H1 (cell line): Measurements from ENCODE around the gene NID1. TPM values are rescaled to one million over a fixed set of nuclear protein-coding genes. Genes with fewer than 3 reads are reported as not detected.

Experiments used
- CTCF ChIA-PET: fragments of 300-600 bp; sonication (Branson Sonifier 250); formaldehyde crosslinking; loops from one replicate; lab custom pipeline; 2021; ENCODE audit not compliant: partially characterized antibody; lab: Charles Lee
- POLR2A ChIA-PET: fragments of 300-600 bp; sonication (Branson Sonifier 250); formaldehyde crosslinking; loops from one replicate; lab custom pipeline; 2021; ENCODE audit warnings: inconsistent platforms; ENCODE audit not compliant: partially characterized antibody; lab: Charles Lee
- DNase-seq, 2 experiments: peaks; one replicate each; pipeline versions ENCODE4 v3.0.0 to v3.0.0-alpha.2; 2010 to 2022; ENCODE audit warnings: low spot score in 2 of 2, low read depth in 1 of 2, mixed read lengths in 1 of 2
- FAIRE-seq: peaks from 2 replicates; lab custom pipeline; 2011; peaks lifted over from hg19 to GRCh38; lab: Jason Lieb, UNC
- H2AFZ ChIP-seq: 2 replicates; pipeline ENCODE4 v1.8.1; 2012; ENCODE audit warnings: low read length, inconsistent platforms
- H2AK5ac ChIP-seq: 2 replicates; pipeline ENCODE4 v1.6.1; 2013; ENCODE audit warnings: low read depth, low read length
- H2BK120ac ChIP-seq: replicated peaks from 2 replicates; pipeline ENCODE3; 2013; ENCODE audit warnings: low read depth, low read length, inconsistent platforms
- H2BK12ac ChIP-seq: 2 replicates; pipeline ENCODE4 v1.6.1; 2013; ENCODE audit warnings: low read depth, low read length
- H2BK15ac ChIP-seq: 2 replicates; pipeline ENCODE4 v1.6.1; 2013; ENCODE audit warnings: low read length
- H2BK20ac ChIP-seq: 2 replicates; pipeline ENCODE4 v1.6.1; 2013; ENCODE audit warnings: low read length
- H2BK5ac ChIP-seq: 2 replicates; pipeline ENCODE4 v1.6.1; 2013; ENCODE audit warnings: low read depth, low read length
- H3K14ac ChIP-seq: 2 replicates; pipeline ENCODE4 v1.6.1; 2013; ENCODE audit warnings: inconsistent platforms; ENCODE audit not compliant: insufficient read length
- H3K18ac ChIP-seq: 2 replicates; pipeline ENCODE4 v1.6.1; 2013; ENCODE audit warnings: low read length; ENCODE audit errors: extremely low read depth
- H3K23ac ChIP-seq: 2 replicates; pipeline ENCODE4 v1.6.1; 2013; ENCODE audit warnings: inconsistent platforms; ENCODE audit not compliant: insufficient read length
- H3K23me2 ChIP-seq: 2 replicates; pipeline ENCODE4 v1.6.1; 2013; ENCODE audit warnings: low read depth, low read length
- H3K27ac ChIP-seq: 2 replicates; pipeline ENCODE4 v1.6.1; 2011; ENCODE audit warnings: low read depth, low read length, inconsistent platforms
- H3K27me3 ChIP-seq, 4 experiments: replicated peaks in 1 of 4; 1 replicate in 1 of 4; 2 replicates in 3 of 4; pipeline versions ENCODE4 v1.6.1 to v1.8.1; 2011 to 2013; ENCODE audit warnings: low read length in 3 of 4, mild to moderate bottlenecking in 3 of 4, inconsistent platforms in 2 of 4, mixed read lengths in 2 of 4, moderate library complexity in 1 of 4; ENCODE audit not compliant: control insufficient read depth in 3 of 4, insufficient read depth in 3 of 4; ENCODE audit errors: extremely low read depth in 1 of 4
- H3K36me3 ChIP-seq, 4 experiments: 2 replicates each; pipeline versions ENCODE4 v1.6.1 to v1.8.1; 2011 to 2013; ENCODE audit warnings: mild to moderate bottlenecking in 4 of 4, low read length in 3 of 4, moderate library complexity in 2 of 4, control low read depth in 1 of 4, inconsistent platforms in 1 of 4; ENCODE audit not compliant: insufficient read depth in 4 of 4, control insufficient read depth in 2 of 4
- H3K4ac ChIP-seq: replicated peaks from 2 replicates; pipeline ENCODE3; 2013; ENCODE audit warnings: low read length, low read depth, mixed read lengths, inconsistent platforms; ENCODE audit not compliant: insufficient read length
- H3K4me1 ChIP-seq, 4 experiments: replicated peaks in 1 of 4; 1 replicate in 1 of 4; 2 replicates in 3 of 4; pipeline versions ENCODE4 v1.6.1 to v1.8.1; 2011 to 2013; ENCODE audit warnings: low read length in 3 of 4, inconsistent platforms in 2 of 4, mixed read lengths in 1 of 4; ENCODE audit not compliant: insufficient read depth in 4 of 4, control insufficient read depth in 3 of 4
- H3K4me2 ChIP-seq, 2 experiments: 2 replicates each; pipeline versions ENCODE4 v1.6.1 to v1.8.1; 2011 to 2013; ENCODE audit warnings: low read depth in 2 of 2, low read length in 2 of 2, control low read depth in 1 of 2, inconsistent platforms in 1 of 2, mild to moderate bottlenecking in 1 of 2; ENCODE audit not compliant: insufficient read depth in 1 of 2
- H3K4me3 ChIP-seq, 4 experiments: fragments of 200-600, 300-600 bp in 1 of 4; sonication (generic), shearing (Covaris generic), sonication (Bioruptor Twin) in 1 of 4; 2 replicates each; pipeline versions ENCODE4 v1.5.1 to v1.8.1; 2011 to 2016; ENCODE audit warnings: low read length in 4 of 4, low read depth in 3 of 4, control low read depth in 2 of 4, inconsistent platforms in 2 of 4, mild to moderate bottlenecking in 2 of 4, mixed read lengths in 1 of 4, moderate library complexity in 1 of 4; ENCODE audit not compliant: insufficient read depth in 2 of 4; ENCODE audit errors: extremely low read depth in 1 of 4
- H3K56ac ChIP-seq: replicated peaks from 2 replicates; pipeline ENCODE3; 2013; ENCODE audit warnings: low read depth, mild to moderate bottlenecking, mixed read lengths, low read length, inconsistent platforms; ENCODE audit not compliant: insufficient read length
- H3K79me1 ChIP-seq: 2 replicates; pipeline ENCODE4 v1.6.1; 2013; ENCODE audit warnings: low read depth, low read length, control low read depth
- H3K79me2 ChIP-seq, 2 experiments: 2 replicates each; pipeline versions ENCODE4 v1.6.1 to v1.8.1; 2012 to 2013; ENCODE audit warnings: low read length in 2 of 2, mild to moderate bottlenecking in 2 of 2, inconsistent platforms in 1 of 2; ENCODE audit not compliant: insufficient read depth in 2 of 2, control insufficient read depth in 1 of 2
- H3K9ac ChIP-seq, 4 experiments: replicated peaks in 1 of 4; 1 replicate in 1 of 4; 2 replicates in 3 of 4; pipeline versions ENCODE4 v1.6.1 to v1.8.1; 2011 to 2013; ENCODE audit warnings: low read depth in 3 of 4, low read length in 3 of 4, control low read depth in 2 of 4, mild to moderate bottlenecking in 2 of 4, moderate library complexity in 2 of 4, inconsistent platforms in 1 of 4; ENCODE audit errors: extremely low read depth in 1 of 4
- H3K9me3 ChIP-seq, 2 experiments: 2 replicates each; pipeline versions ENCODE4 v1.6.1 to v1.8.1; 2012 to 2013; ENCODE audit warnings: mild to moderate bottlenecking in 2 of 2, moderate library complexity in 2 of 2, control low read depth in 1 of 2, inconsistent platforms in 1 of 2, low read depth in 1 of 2, low read length in 1 of 2, mixed read lengths in 1 of 2; ENCODE audit not compliant: insufficient read depth in 2 of 2
- H4K20me1 ChIP-seq, 2 experiments: replicated peaks in 1 of 2; 2 replicates each; pipeline versions ENCODE3 to v1.8.1; 2011 to 2013; ENCODE audit warnings: inconsistent platforms in 2 of 2, low read length in 2 of 2, mild to moderate bottlenecking in 1 of 2; ENCODE audit not compliant: insufficient read depth in 2 of 2, control insufficient read depth in 1 of 2
- H4K5ac ChIP-seq: 2 replicates; pipeline ENCODE4 v1.6.1; 2013; ENCODE audit warnings: low read length, low read depth, mixed read lengths, inconsistent platforms; ENCODE audit not compliant: insufficient read length
- H4K8ac ChIP-seq: 2 replicates; pipeline ENCODE4 v1.8.0; 2013; ENCODE audit warnings: mild to moderate bottlenecking, moderate library complexity, low read length, inconsistent platforms; ENCODE audit not compliant: insufficient read depth; ENCODE audit errors: extremely low read depth
- H4K91ac ChIP-seq: replicated peaks from 2 replicates; pipeline ENCODE3; 2013; ENCODE audit warnings: low read length, mixed read lengths, inconsistent platforms; ENCODE audit not compliant: insufficient read length
- ATF2 ChIP-seq: IDR thresholded peaks from 2 replicates; pipeline ENCODE4 v1.6.1; 2012; ENCODE audit warnings: low read length, inconsistent platforms
- ATF3 ChIP-seq: IDR thresholded peaks from 2 replicates; pipeline ENCODE4 v1.6.1; 2011; ENCODE audit warnings: low read depth, mild to moderate bottlenecking, low read length; ENCODE audit not compliant: insufficient read depth
- HDAC6 ChIP-seq: IDR thresholded peaks from one replicate; pipeline ENCODE4 v1.7.1; 2012; ENCODE audit warnings: low read depth, mild to moderate bottlenecking, inconsistent platforms, low read length, moderate library complexity
- KDM4A ChIP-seq: IDR thresholded peaks from one replicate; pipeline ENCODE4 v1.7.1; 2012; ENCODE audit warnings: low read depth, mild to moderate bottlenecking, moderate library complexity, low read length, inconsistent platforms; ENCODE audit not compliant: severe bottlenecking
- MAFK ChIP-seq: IDR thresholded peaks from 2 replicates; pipeline ENCODE4 v1.6.1; 2012; ENCODE audit warnings: low read depth, mild to moderate bottlenecking, improper control_type of control experiment, low read length
- SRF ChIP-seq: IDR thresholded peaks from 2 replicates; pipeline ENCODE4 v1.6.1; 2011; ENCODE audit warnings: mild to moderate bottlenecking, low read depth, low read length, moderate library complexity
- SUZ12 ChIP-seq: fragments of 200-600 bp; sonication (generic); IDR thresholded peaks from 2 replicates; pipeline ENCODE4 v1.6.1; 2012; ENCODE audit warnings: mild to moderate bottlenecking, inconsistent platforms, low read length, moderate library complexity, mixed read lengths
- TCF12 ChIP-seq: IDR thresholded peaks from 2 replicates; pipeline ENCODE4 v1.6.1; 2011; ENCODE audit warnings: low read depth, mild to moderate bottlenecking, low read length
- USF2 ChIP-seq: IDR thresholded peaks from 2 replicates; pipeline ENCODE4 v1.6.1; 2011; ENCODE audit warnings: low read length, improper control_type of control experiment
- WGBS, 2 experiments: shearing (Covaris generic) in 1 of 2; methylation state at CpG; one replicate each; pipeline versions ENCODE4 v1.1.6 to v1.1.7; 2013 to 2015; ENCODE audit warnings: low lambda C conversion rate in 2 of 2, mixed read lengths in 2 of 2, inconsistent platforms in 1 of 2, low coverage in 1 of 2, missing lambda C conversion rate in 1 of 2; ENCODE audit not compliant: insufficient replicate concordance in 2 of 2, insufficient coverage in 1 of 2, insufficient read length in 1 of 2; ENCODE audit errors: extremely low coverage in 1 of 2, missing lambda C conversion rate in 1 of 2; 5-methylcytosine and 5-hydroxymethylcytosine counted together
- polyA plus RNA-seq, 7 experiments: library from polyadenylated mRNA; depleted of rRNA in 3 of 7; stranded (reverse) in 5 of 7; unstranded in 2 of 7; fragments of >200 nt in 5 of 7; fragments of 200-250 nt in 2 of 7; gene quantifications; 1 replicate in 5 of 7; 2 replicates in 1 of 7; 4 replicates in 1 of 7; pipeline versions ENCODE4 v1.2.1 to v1.2.3, GENCODE V29; 2011 to 2013; ENCODE audit warnings: missing spikeins in 2 of 7, mixed read lengths in 2 of 7
- total RNA-seq: library from RNA; stranded (reverse); fragmentation: NEBNext Ultra II Directional; extraction: Animal tissue kit (Norgen Biotek cat#: 25700); gene quantifications from 2 replicates; pipeline ENCODE4 v1.2.1, GENCODE V29; 2021

NID1 gene
- total and polyA plus RNA-seq, 2 of the 8 experiments (the other 6 are each of a cell fraction or from before 2014, with no cell fraction given) = 20.9 to 25.4 TPM

- Histone ChIP-seq H4K20me1 (no peaks in the 10 kb centered on the region), H2AFZ (no peak overlapping the region), H3K4ac (no peak overlapping the region), H3K23me2 (peaks cover 2% of the 10 kb centered on the region; the same call in 1 of the 2 replicates), H3K4me2 (no peak overlapping the region), H3K14ac (no peak overlapping the region), H4K91ac (no peak overlapping the region), H2BK20ac (no peak overlapping the region), H3K36me3 (no peaks in the 10 kb centered on the region), H3K4me1 (no peaks in the 10 kb centered on the region), H2BK12ac (no peak overlapping the region), H2BK5ac (no peak overlapping the region), H2AK5ac (no peak overlapping the region), H3K79me1 (no peaks in the 10 kb centered on the region), H3K27me3 (no peaks in the 10 kb centered on the region; a peak in 2 of 7 replicates), H3K9ac (no peak overlapping the region), H3K79me2 (no peaks in the 10 kb centered on the region), H3K4me3 (no peak overlapping the region), H2BK120ac (no peak overlapping the region), H4K8ac (no peak overlapping the region), H4K5ac (no peak overlapping the region), H3K23ac (no peak overlapping the region), H3K9me3 (no peaks in the 10 kb centered on the region), H3K18ac (no peak overlapping the region), H3K56ac (no peak overlapping the region), H3K27ac (no peak overlapping the region), H2BK15ac (no peak overlapping the region)
- POLR2A ChIA-PET = no interaction called here
- CTCF ChIA-PET = interaction anchor here (0.9 to 2.5 kb wide), 5 partner anchors 23 to 164 kb away, joined by 3 to 9 read pairs (median 5); partner anchors contain the start of gene LYST
- DNase-seq (no peak), FAIRE-seq (no peak)
- WGBS, 2 experiments = 96% methylated on average over 7 of the region's 7 CpGs; no CpG with 5 or more reads in 1 of the 2 experiments
- TF ChIP-seq MAFK (no peak), KDM4A (no peak), USF2 (no peak), ATF3 (no peak), SUZ12 (no peak), ATF2 (no peak), TCF12 (no peak), SRF (no peak), HDAC6 (no peak)
Observed at GRCh38 chr1:235947989-235948388, 116.9 kb downstream of the NID1 start.
